ENCODE data around the gene AGK.
"Not testable (repeated sequence)": the region's sequence is repeated elsewhere in the genome, so short reads cannot be mapped to it uniquely, and the experiment has no call there.

Gene AGK

DNA sequence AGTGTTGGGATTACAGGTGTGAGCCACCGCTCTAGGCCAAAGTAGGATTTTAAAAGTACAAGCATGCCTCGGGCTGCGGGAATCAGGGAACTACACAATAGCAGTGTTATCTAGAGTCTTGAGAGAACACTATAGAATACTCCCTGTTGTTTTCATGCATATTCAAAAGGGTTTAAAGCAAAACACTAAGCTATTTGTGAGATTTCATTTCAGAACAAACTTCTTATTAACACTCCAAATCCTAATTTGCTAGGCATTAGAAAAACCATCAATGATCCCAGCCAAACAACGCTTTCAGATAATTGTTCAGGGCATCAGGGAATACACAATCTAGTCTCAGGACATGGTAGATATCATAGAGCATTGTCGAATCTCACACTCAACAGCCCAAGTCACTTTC lies 136.8 kb downstream of the AGK start:
- DNase-seq: no peak

- DNase-seq: not testable (repeated sequence)
These were observed 138.0 kb downstream of the AGK start for GRCh38 chr7:141689072-141689825.

DNA sequence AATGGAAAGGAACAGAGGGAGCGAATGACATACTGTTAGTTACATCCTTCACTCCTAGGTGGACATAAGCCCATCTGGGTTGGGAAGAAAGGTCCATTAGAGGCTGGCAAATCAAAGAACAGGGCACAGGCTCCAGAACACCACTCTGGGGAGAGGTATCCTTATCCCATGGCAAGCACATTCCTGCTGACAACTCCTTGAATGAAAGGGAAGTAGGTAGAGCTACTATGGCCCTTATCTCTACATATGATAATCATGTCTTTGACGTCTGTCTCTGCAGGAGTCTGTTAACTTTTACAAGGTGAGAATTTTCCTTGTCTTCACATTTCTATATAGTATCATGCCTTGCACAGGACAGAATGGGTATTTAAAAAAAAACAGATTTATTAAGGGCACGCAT lies 140.3 kb downstream of the AGK start:
- no peak for DNase-seq

DNA sequence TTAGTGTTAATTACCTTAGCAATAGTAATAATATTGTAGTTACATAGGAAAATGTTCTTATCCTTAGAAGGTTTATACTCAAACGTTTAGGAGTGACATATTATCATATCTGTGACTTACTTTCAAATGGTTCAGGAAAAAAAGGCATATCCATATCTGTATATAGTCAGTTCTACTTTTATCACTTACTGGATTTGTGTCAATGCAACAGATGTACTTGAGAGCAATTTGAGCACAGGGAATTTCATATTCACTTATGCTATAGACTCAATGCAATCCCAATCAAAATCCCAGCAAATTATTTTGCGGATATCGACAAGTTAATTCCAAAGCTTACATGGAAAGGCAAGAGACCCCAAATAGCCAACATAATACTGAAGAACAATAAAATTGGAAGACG lies 140.8 kb downstream of the AGK start:
- DNase-seq: no peak

DNA sequence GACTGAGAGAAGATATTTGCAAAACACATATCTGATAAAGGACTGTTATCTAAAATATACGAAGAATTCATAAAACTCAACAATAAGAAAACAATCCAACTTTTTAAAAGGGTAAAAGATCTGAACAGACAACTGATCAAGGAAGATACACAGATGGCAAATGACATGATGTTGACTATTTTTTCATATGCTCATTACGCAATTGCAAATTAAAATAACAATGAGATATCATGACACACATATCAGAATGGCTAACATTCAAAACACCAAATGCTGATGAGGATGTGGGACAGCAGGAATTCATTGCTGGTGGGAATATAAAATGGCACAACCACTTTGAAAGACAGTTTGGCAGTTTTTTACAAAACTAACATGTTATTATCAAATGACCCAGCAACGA lies 141.9 kb downstream of the AGK start:
- DNase-seq: no peak

- no peak for DNase-seq
These were observed 144.6 kb downstream of the AGK start for GRCh38 chr7:141695803-141696289.

DNA sequence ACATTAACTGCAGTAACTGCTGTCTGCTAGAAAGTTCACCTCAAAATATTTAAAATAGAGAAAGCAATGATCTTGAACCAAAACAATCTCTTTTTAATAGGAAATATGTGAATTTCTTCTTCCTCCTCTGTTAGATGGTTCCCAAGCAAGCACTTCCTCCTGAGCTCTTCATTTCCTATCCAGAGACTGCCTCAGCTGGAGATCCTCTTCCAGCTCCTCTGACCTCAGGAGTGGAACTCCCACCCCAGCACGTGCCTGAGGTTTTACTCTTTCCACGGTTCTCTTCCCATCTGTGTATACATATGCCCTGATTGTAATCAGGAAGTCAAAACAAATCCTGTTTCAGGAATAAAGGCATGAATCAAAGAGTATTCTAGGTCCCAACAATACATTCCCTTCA lies 145.1 kb downstream of the AGK start:
- DNase-seq: no peak

DNA sequence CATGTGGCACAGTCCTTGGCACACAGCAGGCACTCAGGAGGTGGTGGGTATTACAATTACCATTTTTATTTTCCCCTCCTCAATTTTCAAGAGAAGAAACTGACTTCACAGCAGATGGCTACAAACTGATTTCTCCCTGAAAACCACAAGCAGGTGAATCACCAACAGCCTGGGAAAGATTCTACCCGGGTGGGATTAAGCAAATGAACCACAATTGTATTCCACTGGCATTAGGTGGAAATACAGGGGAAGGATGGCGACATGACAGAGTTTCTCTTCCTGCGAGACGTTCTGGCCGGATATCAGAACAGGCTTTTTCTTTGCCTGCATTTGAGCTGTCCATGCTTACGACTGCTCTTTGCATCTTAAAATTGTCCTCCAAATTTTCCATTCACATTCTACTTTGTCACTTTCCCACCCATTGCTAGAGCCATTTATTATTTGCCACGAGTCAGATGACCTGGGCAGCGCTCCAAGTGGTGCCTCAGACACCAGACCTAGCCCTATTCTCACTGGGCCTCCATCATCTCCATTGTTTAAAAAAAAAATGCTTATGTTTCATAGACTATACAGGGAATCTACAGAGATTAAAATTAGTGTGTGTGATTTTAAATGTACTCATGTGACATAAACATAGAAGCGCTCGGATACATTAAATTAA lies 146.1 kb downstream of the AGK start:
- DNase-seq: no peak

- DNase-seq: no peak
These were observed 147.2 kb downstream of the AGK start for GRCh38 chr7:141698247-141699015.

DNA sequence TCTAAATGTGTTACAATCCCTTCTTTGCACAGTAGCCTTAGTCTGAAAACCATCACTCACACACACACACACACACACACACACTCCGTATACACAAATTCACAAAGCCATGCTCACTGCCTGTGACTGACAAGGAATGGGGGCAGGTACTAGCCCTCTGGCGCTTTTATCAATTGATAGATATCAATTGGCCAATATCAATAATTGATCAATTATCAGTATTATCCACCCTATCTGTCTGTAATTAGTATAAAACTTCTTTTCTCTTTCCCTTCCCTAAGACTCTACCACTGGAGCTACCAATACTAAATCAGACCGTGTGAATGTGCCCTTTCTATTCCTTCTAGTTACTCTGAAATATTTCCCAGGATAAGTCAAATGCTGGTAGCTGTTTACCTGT lies 148.7 kb downstream of the AGK start:
- no peak for DNase-seq

DNA sequence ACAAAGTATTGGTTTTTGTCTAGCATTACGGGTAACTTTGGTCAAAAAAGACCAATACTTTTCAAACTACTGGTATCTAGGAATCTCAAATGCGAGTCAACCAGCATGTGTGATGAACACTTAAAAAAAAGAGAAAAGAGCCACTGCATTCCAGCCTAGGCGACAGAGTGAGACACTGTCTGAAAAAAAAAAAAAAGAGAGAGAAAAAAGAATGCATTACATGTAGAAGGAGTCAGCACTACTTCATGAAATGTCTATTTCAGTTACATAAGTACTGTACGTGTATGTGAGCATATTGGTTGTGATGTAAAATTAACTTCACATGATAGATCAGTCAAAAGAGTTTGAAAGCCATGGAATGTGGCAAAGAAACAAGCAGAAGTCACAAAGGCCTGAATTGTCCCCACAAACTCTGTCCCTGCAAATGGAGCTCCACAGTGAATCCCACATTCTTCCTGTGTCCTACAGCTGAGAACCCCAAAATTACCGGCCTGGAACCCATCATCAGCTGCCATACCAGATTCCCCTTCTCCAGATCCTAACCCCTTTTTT lies 149.2 kb downstream of the AGK start:
- DNase-seq: no peak

DNA sequence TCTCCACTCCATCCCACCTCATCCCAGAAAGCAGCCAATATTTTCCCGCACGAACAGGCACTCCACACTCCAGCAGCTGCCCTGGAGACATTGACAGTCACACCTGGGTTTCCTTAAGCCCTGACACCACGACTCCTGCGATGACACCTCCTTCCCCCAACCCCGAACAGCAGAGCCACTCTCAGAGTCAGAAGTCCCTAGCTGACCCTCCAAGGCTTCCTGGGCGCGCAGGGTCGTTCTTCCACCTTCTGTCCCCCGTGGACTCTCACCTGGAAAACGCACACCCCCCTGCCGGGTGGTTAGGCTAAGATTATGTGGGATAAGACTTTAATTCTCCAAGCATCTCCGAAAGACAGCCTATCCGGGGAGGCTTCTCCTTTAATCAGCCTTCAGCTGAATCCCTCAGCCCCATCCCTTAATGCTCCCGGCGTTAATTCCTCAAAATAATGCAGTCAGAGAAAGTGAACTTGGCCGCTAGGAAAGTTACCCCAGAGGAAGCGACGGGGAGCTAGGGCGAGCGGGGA lies 149.7 kb downstream of the AGK start:
- DNase-seq: no peak

GRCh38 chr7:141701489-141702046 lies 150.4 kb downstream of the AGK start:
- peak; percentile 72 for DNase-seq

DNA sequence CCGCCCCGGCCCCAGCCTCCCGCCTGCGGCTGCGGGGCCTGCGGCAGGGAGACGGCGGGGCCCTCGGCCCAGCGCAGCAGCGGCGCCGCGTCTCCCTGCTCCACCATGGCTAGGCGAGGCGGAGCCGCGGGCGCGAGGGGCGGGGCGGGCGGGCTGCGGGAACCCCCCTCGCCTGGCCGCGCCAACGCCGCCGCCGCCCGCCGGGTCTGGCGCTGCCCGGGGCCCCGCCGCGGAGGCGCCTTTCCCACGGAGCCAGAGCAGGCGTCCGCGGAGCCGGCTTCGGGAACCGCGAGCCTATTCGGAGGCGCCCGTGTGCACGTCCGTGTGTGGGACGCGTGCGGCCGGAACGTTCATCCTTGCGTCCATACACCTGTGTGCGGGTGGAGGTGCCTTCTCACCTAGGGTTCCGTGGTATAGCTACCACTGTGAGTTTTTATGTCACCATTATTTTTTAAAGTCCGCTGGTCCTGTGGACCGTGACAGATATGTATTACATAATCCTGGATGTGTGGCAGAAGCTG lies 150.9 kb downstream of the AGK start, which contains the start of gene DENND11:
DENND11 (minus strand) TSS at position 120 of the 521 bp plus-strand sequence; CDS start at position 107, 13 bp downstream.
- peak; percentile 41 for DNase-seq

DNA sequence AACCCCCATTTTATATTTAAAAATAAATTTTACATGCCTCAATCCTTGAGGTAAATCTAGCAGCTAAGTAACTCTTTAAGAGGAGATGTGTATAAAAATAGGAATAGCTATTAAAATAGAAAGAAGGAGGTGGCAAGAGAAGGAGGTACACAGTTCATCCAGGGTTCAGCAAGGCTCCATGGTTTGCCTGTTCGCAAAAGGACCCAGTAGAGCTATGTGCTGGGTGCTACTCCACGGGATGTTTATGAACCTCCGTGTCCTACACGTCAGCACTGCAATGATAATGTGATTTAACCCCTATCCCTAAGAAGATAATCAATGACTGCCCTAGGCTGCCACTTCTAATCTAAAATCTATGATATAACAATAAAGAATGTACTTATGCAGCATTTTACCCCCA lies 151.7 kb downstream of the AGK start:
- no peak for DNase-seq

GRCh38 chr7:141704112-141704511 lies 152.9 kb downstream of the AGK start:
- no peak for DNase-seq

- DNase-seq: no peak
These were observed 153.5 kb downstream of the AGK start for GRCh38 chr7:141704741-141705140.

Measured in activated CD4-positive, alpha-beta T cell treated with anti-CD3 and anti-CD28 coated beads, Interleukin-2, Interleukin-6, amounts not matched to agents 100 ng/mL and 50 ng/mL, durations not matched to agents 16 hours and 8 hours (primary cell).